ENCODE data around the gene ARL2BP.

GRCh38 chr16:57273826-57274225, 28.8 kb downstream of the ARL2BP start:
- TF ChIP-seq, protein P1, sequence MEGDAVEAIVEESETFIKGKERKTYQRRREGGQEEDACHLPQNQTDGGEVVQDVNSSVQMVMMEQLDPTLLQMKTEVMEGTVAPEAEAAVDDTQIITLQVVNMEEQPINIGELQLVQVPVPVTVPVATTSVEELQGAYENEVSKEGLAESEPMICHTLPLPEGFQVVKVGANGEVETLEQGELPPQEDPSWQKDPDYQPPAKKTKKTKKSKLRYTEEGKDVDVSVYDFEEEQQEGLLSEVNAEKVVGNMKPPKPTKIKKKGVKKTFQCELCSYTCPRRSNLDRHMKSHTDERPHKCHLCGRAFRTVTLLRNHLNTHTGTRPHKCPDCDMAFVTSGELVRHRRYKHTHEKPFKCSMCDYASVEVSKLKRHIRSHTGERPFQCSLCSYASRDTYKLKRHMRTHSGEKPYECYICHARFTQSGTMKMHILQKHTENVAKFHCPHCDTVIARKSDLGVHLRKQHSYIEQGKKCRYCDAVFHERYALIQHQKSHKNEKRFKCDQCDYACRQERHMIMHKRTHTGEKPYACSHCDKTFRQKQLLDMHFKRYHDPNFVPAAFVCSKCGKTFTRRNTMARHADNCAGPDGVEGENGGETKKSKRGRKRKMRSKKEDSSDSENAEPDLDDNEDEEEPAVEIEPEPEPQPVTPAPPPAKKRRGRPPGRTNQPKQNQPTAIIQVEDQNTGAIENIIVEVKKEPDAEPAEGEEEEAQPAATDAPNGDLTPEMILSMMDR (IDR thresholded peaks at IDR 0.05), result no peak
- TF ChIP-seq POLR2A (IDR thresholded peaks at IDR 0.05), result no peak

Measured in right lobe of liver (tissue), 4 donors.